TTC549 (cell line): ENCODE results near the gene RPP25L.
"Not testable (repeated sequence)": the region's sequence is repeated elsewhere in the genome, so short reads cannot be mapped to it uniquely, and the experiment has no call there.

Experiments
- FAIRE-seq: peaks from 2 replicates; lab custom pipeline; 2012; peaks lifted over from hg19 to GRCh38; lab: Jason Lieb, UNC

Gene RPP25L

GRCh38 chr9:34611811-34612787, at the start of gene RPP25L:
Gene RPP25L, minus strand, starts transcription at chr9:34612097. Its CDS starts 801 bp downstream, at chr9:34611296.
- no peak for FAIRE-seq

- FAIRE-seq = no peak
These were observed 47.8 kb upstream of the RPP25L start for GRCh38 chr9:34659592-34660253.

GRCh38 chr9:34658461-34658860, 46.6 kb upstream of the RPP25L start:
- FAIRE-seq = no peak

- no peak for FAIRE-seq
These were observed 45.1 kb upstream of the RPP25L start for GRCh38 chr9:34656992-34657391.

GRCh38 chr9:34655394-34655793, 43.5 kb upstream of the RPP25L start:
- FAIRE-seq = no peak

- FAIRE-seq = no peak
These were observed 42.6 kb upstream of the RPP25L start for GRCh38 chr9:34654323-34655051.

- FAIRE-seq = no peak
These were observed 41.5 kb upstream of the RPP25L start for GRCh38 chr9:34653151-34654072.

GRCh38 chr9:34652602-34653000, 40.7 kb upstream of the RPP25L start:
- no peak for FAIRE-seq

GRCh38 chr9:34651876-34652601, 40.1 kb upstream of the RPP25L start, which contains the start of gene IL11RA:
Gene IL11RA, plus strand, starts transcription at chr9:34652185. Its CDS starts 3,033 bp downstream, at chr9:34655218.
- FAIRE-seq = no peak

- FAIRE-seq = no peak
These were observed 39.4 kb upstream of the RPP25L start for GRCh38 chr9:34651321-34651720.

- no peak for FAIRE-seq
These were observed 38.9 kb upstream of the RPP25L start for GRCh38 chr9:34650816-34651215.

GRCh38 chr9:34648673-34649072, 36.8 kb upstream of the RPP25L start:
- FAIRE-seq = no peak

- FAIRE-seq = no peak
These were observed 35.8 kb upstream of the RPP25L start for GRCh38 chr9:34647651-34648050.

- FAIRE-seq = no peak
These were observed 35.1 kb upstream of the RPP25L start for GRCh38 chr9:34647084-34647403.

- FAIRE-seq = no peak
These were observed 34.5 kb upstream of the RPP25L start, which contains the start of gene GALT for GRCh38 chr9:34646211-34647083. Gene GALT, plus strand, starts transcription at chr9:34646675. Its CDS starts 30 bp downstream, at chr9:34646705.

- FAIRE-seq = no peak
These were observed 32.9 kb upstream of the RPP25L start for GRCh38 chr9:34644766-34645314.

GRCh38 chr9:34642679-34643078, 30.8 kb upstream of the RPP25L start:
- FAIRE-seq = no peak

GRCh38 chr9:34639322-34639721, 27.4 kb upstream of the RPP25L start:
- not testable (repeated sequence) for FAIRE-seq

GRCh38 chr9:34638138-34638445, 26.2 kb upstream of the RPP25L start:
- no peak for FAIRE-seq
